GM18873 (cell line): ENCODE measurements around the gene SAMHD1.
"Not testable (repeated sequence)": the region's sequence is repeated elsewhere in the genome, so short reads cannot be mapped to it uniquely, and the experiment has no call there.

Experiments used
- ATAC-seq: cut with Tn5 transposase; IDR thresholded peaks from one replicate; pipeline ENCODE4 v1.9.1; 2021; ENCODE audit warnings: mild to moderate bottlenecking, moderate library complexity, moderate number of reproducible peaks; ENCODE audit not compliant: unreplicated experiment, low FRiP score

Gene SAMHD1

DNA sequence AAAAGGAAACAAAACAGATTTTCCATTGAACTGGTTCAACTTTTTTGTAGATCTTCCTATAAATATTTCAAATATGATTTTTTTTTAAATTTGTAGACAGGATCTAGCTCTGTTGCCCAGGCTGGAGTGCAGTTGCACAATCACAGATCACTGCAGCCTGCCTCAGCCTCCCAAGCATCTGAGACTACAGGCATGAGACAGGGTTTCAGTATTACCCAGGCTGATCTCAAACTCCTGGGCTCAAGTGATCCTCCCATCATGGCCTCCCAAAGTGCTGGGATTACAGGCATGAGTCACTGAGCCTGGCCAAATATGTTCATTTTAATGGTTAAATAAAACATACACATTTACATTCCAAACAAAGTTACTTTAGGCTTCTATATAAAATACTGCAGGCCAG lies 33.6 kb downstream of the SAMHD1 start:
- ATAC-seq: no peak

DNA sequence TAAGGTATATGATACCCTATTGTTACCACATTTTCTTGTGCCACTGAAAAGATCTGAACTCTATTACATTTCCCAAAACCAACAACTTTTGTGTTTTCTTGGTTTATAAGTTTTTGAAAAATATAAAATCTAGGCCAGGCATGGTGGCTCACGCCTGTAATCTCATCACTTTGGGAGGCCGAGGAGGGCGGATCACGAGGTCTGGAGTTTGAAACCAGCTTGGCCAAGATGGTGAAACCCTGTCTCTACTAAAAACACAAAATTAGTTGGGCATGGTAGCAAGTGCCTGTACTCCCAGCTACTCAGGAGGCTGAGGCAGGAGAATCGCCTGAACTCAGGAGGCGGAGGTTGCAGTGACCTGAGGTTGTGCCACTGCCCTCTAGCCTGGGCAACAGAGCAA lies 34.3 kb downstream of the SAMHD1 start:
- no peak for ATAC-seq

DNA sequence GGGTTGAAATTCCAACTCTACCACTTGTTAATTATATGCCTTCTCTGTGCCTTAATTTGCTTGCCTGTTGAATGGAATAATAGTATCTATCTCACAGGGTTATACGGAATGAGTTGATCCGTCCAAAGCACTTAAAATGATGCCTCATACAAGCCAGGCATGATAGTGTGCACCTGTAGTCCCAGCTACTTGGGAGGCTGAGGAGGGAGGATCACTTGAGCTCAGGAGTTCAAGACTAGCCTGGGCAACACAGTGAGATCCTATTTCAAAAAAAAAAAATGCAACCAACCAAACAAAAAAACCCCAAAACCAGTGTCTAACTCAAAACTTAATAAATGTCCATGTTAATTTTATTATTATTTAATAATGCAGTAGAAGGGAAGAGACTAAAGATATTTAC lies 35.3 kb downstream of the SAMHD1 start:
- no peak for ATAC-seq

DNA sequence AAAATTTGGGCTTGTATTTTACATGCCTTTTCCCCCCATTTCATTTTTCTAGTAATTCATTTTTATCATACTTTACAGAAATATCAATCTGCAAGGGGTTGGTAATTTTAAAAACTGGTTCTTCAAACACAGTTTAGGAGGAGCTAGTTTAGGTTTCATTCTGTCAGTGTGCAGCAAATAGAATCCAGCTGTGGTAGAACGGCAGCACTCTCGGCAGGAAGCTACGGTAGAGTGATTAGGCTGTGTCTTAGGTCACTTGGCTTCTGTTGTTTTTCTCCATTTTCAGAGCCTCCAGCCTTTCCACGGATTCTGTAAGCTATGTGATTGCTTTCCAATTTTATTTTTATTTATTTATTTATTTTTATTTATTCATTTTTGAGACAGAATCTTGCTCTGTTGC lies 42.9 kb downstream of the SAMHD1 start:
- no peak for ATAC-seq

DNA sequence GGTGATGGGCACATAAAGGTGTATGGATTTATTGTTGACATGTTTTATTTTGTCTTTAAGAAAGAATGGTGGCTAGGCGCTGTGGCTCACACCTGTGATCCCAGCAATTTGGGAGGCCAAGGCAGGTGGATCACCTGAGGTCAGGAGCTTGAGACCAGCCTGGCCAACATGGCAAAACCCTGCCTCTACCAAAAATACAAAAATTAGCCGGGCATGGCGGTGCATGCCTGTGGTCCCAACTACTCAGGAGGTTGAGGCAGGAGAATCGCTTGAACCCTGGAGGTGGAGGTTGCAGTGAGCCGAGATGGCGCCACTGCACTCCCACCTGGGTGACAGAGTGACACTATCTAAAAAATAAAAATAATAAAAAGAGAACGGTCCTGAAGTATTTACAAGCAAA lies 45.4 kb downstream of the SAMHD1 start:
- ATAC-seq: not testable (repeated sequence)

DNA sequence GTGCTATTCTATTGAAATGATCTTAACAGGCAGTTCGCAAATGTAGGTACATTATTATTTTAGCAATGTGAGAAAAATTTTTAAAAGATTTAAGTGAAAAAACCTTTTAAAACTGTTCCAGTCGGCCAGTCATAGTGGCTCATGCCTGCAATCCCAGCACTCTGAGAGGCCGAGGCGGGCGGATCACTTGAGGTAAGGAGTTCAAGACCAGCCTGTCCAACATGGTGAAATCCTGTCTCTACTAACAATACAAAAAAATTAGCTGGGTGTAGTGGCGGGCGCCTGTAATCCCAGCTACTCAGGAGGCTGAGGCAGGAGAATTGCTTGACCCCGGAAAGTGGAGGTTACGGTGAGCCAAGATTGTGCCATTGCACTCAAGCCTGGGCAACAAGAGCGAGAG lies 45.9 kb downstream of the SAMHD1 start:
- not testable (repeated sequence) for ATAC-seq

DNA sequence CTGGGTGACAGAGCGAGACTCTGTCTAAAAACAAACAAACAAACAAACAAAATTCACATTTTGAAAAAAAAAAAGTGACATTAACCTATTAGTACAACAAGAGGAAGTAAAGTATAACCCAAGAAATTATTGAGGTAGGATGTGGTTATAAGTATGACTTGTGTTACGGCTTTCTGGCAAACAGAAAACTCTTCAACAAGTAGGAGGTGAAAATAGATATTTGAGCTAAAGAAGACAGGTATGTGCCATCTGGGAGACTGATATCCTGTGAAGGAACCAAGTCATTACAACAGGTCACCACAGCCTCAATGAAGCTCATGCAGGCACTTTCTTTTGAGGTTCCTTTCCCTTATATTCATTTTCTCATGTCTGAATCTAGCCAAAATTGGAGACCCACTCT lies 46.8 kb downstream of the SAMHD1 start:
- no peak for ATAC-seq

DNA sequence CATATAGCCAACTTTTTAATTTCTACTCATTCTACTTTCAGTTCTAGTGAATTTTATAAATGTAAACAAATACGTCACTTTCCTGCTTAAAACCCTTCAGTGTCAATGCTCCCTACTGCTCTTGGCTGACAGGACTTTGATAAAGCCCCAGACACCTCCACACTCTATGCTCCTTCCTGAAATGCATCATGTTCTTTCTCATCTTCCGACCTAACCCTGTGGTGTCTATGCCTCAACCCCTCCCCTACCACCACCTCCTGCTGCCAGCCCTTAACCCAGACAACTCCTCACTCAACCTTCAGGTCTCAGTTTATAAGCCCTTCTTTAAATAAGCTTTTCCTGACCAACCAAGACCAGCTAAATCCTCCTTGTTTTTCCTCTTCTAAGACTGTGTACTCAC lies 56.5 kb downstream of the SAMHD1 start:
- no peak for ATAC-seq

DNA sequence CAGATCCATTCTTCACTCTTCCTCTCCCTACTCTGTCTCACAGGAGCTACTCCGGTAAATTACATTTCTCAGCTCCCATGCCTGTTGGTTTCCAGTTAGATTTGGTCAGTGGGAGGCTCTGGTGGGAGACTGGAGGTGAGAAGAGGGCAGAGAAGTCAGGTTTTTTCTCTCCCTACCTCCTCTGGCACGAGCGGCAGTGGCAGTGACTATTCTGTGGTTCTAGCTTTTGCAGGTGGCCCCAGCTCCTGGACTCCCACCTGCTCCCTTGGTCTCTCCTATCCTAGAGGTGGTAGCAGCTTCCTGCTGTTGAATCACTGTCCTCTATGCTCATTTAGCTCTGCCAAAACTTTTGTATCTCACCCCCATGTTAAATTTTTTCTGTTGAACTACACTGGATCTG lies 57.7 kb downstream of the SAMHD1 start:
- ATAC-seq: no peak

DNA sequence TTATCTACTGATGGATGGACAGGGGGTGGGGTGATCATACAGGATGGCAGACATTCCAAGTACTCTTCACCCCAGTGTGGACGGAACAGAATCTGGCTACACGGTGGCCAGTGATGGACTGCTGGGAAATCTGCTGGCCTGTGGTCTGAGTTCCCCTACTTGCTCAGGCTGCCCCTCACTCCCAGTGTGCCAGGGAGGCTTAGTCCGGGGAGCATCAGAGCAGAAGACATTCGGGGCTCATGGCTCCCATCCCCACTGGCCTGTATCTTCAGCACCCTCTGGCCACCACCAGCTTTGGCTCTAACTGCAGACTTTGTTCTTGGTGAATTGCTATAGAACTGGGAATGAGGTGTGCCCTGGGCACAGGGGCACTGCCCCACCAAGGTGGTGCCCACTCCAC lies 60.3 kb downstream of the SAMHD1 start:
- ATAC-seq: no peak

DNA sequence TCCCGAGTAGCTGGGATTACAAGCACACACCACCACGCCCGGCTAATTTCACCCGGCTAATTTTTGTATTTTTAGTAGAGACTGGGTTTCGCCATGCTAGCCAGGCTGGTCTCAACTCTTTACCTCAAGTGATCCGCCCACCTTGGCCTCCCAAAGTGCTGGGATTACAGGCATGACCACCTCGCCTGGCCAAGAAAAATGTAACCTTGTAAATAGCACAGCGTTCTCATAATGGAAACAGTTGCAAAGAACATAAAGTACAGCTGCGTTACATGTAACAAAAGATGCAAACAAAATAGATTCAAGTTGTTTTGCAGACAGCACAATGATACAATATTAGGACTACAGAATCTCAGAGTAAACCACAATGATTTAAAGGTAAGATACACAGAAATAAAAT lies 60.9 kb downstream of the SAMHD1 start:
- ATAC-seq: no peak

DNA sequence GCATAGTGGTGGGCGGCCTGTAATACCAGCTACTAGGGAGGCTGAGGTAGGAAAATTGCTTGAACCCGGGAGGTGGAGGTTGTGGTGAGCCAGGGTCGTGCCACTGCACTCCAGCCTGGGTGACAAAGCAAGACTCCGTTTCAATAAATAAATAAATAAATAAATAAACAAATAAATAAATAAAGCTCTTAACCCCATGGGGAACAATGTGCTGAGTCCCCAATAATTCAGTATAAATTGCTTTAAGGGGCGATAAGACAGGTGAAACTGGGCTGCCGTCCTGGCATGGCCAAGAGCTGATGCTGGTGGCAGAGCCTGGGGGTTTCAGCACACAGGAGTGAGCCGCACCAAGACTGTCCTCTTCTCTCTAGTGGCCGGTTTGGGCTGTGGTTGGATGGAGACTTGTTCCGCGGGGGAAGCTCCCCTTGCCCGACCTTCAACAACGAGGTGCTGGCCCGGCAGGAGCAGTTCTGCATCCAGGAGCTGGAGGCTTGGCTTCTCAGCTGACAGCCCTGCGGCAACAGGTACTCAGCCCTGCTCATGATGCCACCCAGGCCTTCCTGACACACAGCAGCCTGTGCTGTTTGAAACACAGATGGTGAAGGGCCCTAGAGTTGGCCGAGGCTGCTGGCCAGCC lies 62.5 kb downstream of the SAMHD1 start:
- ATAC-seq: no peak

DNA sequence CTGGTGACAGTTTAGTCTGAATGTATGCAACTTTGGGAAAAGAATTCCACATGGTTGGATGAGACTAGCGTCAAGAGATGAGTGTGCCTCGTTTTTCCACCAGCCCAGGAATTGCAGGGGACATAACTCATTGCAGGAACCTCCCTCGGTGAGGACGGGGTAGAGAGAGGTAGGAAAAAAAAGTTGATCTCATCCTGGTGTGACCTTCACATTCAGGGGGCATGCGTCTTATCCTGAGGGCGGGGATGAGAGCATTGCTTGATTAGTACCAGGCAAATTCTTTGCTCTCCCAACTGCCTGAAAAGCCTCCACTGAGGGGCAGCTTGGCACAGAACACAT lies 63.8 kb downstream of the SAMHD1 start:
- no peak for ATAC-seq

DNA sequence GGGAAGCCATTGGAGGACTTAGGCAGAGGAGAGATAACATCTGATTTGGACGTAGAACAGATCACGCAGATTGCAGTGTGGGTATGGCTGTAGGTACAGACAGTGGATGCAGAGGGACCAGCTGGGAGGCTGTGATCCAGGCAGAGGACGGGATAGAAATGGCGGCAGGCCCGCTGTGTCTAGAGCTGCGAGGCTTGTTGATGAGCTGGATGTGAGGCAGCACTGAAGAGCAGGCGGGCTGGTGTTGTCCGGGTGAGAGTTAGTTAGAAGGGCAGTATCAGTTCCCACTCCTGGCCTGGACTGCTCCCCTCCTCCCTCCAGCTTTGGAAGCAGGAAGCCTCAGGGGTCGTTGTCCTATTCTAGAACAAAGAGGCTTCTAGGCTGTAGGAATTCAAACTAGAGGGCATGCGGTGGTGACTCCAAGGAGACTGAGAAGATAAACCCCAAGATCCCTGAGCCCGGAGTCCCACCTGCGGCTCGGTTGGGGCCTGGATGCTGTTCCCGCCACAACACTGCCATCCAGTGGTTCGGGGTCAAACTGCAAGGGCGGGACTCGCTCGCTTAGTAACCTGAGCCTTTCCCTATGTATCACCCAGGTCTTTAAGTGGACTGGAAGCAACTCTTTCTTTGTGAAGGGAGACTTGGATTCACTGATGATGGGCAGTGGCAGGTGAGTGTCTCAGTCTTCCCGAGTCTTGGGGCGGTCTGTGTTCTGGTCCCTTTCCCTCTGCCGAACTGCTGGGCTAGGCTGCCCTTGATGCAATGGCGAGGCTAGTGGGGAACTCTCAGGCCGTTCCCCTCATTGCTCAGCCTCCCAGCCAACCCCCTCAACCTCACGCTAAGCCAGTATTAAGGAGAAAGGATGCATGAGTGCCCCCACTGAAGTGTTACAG lies 64.4 kb downstream of the SAMHD1 start:
- ATAC-seq: no peak

DNA sequence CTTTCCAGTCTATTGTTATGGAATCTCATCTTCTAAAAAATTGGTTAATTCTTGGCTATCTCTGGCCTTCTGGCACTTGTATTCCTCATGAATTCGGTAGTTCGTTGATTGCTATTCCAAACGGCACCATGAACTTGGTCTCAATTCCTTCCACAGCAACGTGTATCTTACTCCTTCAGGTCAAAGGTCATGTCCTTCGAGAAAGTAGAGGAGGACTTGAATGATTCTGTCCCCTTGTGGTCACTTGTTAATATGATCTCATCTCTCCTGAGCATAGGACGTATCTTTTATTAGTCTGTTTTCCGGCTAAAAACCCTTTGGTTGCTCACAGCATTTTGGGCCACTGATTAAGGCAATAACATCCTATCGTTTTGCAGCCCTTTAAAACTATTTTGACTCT lies 66.2 kb downstream of the SAMHD1 start:
- ATAC-seq: no peak

DNA sequence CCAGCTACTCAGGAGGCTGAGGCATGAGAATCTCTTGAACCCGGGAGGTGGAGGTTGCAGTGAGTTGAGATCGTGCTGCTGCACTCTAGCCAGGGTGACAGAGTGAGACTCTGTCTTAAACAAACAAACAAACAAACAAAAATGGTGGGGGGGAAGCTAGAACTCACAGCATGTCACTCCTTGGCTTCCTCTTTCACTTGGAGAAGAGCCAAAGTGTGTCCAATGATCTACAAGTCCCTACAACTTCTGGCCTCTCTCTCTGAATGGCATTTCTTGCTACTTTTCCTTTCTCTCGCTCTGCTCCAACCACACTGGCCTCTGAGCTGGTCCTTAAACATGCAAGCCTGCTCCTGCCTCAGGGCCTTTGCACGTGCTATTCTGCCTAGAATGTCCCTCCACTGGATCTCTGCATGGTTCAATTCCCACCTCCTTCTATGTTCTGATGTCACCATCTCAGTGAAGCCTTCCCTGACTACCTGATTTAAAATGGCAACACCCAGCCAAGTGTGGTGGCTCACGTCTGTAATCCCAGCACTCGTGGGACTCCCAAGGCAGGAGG lies 67.5 kb downstream of the SAMHD1 start:
- no peak for ATAC-seq

DNA sequence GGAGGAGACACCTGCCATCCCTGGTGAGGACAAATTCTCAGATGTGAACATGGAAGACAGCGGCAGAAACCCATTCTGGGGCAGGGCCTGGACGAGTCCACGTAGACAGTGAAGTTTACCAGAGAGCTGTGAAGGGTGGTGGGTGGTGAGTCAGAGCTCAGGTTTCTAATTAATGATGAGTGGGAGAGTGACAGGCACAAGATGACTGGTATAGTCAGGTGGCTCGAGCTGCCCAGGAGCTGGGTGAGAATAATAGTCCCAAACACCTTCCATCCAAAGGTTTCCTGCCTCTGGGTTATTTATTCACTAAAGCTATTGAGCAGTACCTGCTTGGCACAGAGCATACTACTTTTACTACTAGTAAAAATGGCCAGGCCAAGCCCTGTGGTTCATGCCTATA lies 69.6 kb downstream of the SAMHD1 start:
- no peak for ATAC-seq

DNA sequence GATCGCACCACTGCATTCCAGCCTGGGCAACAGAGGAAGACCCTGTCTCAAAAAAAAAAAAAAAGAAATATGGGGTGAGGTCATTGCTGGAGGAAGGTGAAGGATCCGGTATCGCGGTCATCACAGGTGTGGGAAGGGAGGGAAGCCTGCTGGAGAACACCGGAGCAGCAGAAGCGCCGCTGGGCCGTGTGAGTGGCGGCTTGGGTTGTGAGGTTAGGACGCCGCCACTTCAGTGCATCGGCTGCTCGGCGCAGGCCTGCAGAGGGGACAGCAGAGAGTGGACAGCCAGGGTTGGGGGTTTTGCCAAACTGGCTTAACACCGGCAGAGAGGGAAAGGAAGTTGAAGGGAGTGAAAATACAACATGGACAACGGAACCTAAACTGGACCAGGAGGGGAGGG lies 70.2 kb downstream of the SAMHD1 start:
- ATAC-seq: no peak

DNA sequence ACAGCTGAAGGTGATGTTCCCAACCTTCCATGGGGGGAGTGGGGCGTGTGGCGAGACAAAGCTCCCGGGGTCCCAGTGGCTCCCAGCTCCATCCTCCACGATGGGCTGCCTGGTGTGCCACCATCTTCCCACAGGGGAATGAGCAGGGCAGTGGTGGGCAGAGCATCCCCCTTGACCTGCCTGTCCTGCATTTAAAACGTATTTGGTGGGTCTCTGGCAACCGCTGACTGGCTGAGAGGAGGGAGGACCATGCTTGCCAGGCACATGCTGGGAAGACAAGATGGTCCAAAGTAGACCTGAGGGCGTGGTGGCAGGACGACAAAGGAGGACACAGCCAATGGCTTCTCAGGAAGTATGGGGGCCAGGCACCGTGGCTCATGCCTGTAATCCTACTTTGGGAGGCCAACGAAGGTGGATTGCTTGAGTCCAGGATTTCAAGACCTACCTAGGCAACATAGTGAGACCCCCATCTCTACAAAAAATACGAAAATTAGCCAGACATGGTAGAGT lies 70.7 kb downstream of the SAMHD1 start:
- ATAC-seq: no peak

DNA sequence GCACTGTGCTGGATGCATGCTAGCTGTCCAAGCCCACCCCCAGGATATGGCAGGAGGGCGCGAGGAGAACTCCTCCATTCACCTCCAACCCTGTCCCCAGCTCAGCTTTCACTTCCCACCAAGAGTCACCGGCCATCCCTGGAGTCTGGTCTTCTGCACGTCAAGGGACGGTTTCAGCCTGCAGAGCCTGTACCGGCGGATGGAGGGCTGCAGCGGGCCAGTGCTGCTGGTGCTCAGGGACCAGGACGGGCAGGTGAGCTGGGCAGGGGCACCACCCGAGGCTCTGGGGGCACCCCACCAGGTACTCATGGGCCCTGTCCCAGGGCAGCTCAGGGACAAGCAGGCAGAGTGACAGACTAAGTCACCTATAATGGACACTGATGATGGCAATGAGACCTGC lies 72.6 kb downstream of the SAMHD1 start:
- no peak for ATAC-seq

DNA sequence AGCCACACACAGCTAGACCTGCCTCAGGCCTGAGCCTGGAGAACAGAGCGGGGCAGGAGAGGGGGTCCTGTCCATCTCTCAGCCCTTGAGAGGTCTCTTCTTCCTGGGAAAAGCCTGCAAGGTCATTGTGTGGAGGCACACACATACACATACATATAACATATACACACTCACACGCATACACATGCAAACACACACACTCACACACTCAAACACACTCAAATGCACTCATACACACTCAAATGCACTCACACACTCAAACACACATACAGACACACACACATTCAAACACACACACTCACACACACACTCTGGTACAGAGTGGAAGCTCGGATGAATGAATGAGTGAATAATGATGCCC lies 75.1 kb downstream of the SAMHD1 start:
- ATAC-seq: no peak
